Stomach (tissue), 4 donors: Measurements from ENCODE around the gene SCNM1.

Source experiments
- CTCF ChIP-seq, 7 experiments: fragments of 450-650 bp in 4 of 7; fragments of 200-600 bp in 3 of 7; sonication (generic) in 3 of 7; IDR thresholded peaks; one replicate each; pipeline ENCODE4 v1.5.1; 2016 to 2019; ENCODE audit warnings: antibody characterized with exemption in 7 of 7, control low read depth in 2 of 7, mild to moderate bottlenecking in 1 of 7
- EP300 ChIP-seq: sonication (generic); formaldehyde crosslinking; IDR thresholded peaks from one replicate; pipeline ENCODE4 v1.6.1; 2017; ENCODE audit warnings: antibody characterized with exemption
- POLR2A ChIP-seq, 4 donors: fragments of 450-650 bp; IDR thresholded peaks; one replicate each; pipeline ENCODE4 v1.6.1; 2016; ENCODE audit warnings: antibody characterized with exemption in 4 of 4, control low read depth in 2 of 4, mild to moderate bottlenecking in 1 of 4, moderate library complexity in 1 of 4

GRCh38 chr1:151171190-151171589 is 5.2 kb downstream of the SCNM1 start:
- no peak for TF ChIP-seq EP300
- no peak for TF ChIP-seq CTCF (IDR thresholded peaks at IDR 0.05)
- no peak for TF ChIP-seq POLR2A (IDR thresholded peaks at IDR 0.05)
